NCI-H774 (cell line): ENCODE data around the gene SLC12A7.

Experiments
- DNase-seq: peaks from one replicate; lab custom pipeline; 2025; lab: John Stamatoyannopoulos, UW

The SLC12A7 gene

GRCh38 chr5:1018596-1018995 lies 93.3 kb downstream of the SLC12A7 start:
- DNase-seq: no peak

- no peak for DNase-seq
Measured at GRCh38 chr5:1017691-1018455, 94.0 kb downstream of the SLC12A7 start.

DNA sequence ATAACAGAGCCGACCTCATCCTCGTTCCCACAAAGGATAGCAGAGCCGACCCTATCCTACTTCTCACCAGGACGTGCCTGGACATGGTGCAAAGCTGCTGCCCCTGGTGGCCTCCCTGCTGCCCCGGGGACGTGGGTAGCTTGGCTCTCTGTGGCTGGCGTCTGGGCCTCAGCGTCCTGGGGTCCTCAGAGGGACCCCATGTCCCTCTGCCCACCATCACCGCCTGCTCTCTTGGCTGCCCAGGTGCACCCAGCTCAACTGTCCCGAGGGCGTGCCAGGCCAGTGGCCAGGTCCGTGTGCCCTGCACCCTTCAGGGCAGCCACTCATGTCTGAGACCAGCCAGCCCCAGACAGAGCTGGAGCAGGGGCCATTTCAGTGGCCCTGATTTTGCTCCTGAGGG lies 94.8 kb downstream of the SLC12A7 start:
- DNase-seq: no peak

DNA sequence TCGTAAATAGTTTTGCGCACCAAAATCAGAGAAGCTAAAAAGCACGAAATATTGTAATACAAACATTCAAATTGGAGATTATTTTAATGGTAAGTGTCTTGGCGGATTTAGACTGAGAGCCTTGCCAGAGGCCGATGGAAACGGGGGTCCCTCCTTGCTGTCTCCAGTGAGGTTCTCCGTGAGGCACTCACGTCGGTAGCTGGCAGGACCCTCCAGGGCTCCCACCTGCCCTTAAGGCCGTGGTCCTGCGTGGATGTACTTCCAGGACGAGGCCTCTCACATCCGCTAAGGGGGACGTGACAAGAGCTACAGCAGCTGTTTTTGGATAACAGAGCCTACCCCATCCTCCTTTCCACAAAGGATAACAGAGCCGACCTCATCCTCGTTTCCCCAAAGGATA lies 95.4 kb downstream of the SLC12A7 start:
- no peak for DNase-seq

GRCh38 chr5:1016036-1016435 lies 95.8 kb downstream of the SLC12A7 start:
- DNase-seq: no peak

DNA sequence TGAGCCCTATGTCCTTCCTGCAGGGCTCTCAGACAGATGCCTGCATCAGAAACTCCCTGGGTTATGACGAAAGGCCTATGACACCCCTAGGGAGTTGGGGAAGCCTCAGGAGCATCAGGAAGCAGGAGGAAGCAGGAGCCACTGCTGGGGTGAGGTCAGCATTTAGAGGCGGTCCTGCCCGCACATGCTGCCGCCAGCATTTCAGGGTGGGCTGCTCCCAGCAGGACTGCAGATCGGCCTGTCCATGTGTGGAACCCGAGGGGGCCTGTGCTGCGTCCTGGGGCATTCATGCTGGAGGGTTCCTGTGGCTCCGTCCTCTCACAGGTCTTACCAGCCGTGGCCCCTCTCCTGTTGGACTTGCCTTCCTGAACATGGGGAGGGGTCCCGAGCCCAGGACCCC lies 96.4 kb downstream of the SLC12A7 start:
- DNase-seq: no peak

- DNase-seq: no peak
Measured at GRCh38 chr5:1014781-1015221, 97.1 kb downstream of the SLC12A7 start.

DNA sequence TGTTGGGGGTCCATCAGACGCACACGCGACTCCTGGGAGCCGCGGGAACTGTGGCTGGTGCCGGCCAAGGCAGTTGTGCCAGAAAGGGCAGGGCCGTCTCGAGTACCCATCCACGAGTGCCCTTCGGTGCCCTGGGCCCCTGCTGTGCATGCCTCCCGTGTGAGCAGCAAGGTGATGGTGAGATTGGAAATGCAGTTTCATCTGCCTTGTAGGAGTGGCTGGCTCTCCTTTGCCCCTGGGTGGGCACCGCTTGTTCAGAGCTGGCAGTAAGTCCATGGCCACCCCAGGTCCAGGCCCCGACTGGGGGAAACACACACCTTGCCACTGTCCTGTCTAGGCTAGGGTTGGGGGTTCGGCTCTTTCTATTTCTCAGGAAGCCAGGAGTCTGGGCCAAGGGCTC lies 97.5 kb downstream of the SLC12A7 start:
- no peak for DNase-seq

GRCh38 chr5:1013948-1014301 lies 97.9 kb downstream of the SLC12A7 start:
- DNase-seq: no peak

DNA sequence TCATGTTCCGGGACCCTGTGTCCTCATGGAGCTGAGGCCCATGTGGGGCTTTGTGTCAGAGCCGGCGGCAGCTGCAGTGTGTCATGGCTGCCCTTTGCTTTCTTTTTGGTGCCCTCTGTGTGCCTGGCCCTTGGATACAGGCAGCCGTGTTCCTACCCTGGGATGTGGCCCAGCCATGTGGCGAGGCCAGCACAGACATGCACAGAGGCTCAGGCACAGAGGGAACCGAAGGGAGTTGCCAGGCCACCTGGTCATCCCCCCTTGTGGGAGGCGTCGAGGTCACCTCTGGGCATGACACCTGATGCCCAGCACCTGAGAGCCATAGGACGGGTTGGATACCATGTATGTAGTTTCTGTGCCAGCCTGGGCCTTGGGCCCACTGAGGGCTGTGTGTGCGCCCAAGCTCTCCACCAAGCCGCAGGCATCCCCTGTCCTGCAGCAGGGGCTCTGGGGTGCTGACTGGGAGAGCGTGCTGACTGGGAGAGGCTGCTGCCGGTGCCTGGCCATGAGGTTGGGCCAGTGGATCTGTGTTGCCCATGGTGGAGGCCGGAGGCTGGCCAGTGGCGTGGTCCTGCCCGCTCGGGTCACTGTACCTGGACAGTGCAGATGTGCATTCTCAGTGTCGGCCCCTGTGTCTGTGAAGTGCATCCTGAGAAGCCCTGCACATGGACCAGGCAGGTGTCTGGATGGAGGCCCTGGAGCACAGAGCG lies 98.5 kb downstream of the SLC12A7 start:
- DNase-seq: no peak

- DNase-seq: no peak
Measured at GRCh38 chr5:1012900-1013237, 99.0 kb downstream of the SLC12A7 start.

DNA sequence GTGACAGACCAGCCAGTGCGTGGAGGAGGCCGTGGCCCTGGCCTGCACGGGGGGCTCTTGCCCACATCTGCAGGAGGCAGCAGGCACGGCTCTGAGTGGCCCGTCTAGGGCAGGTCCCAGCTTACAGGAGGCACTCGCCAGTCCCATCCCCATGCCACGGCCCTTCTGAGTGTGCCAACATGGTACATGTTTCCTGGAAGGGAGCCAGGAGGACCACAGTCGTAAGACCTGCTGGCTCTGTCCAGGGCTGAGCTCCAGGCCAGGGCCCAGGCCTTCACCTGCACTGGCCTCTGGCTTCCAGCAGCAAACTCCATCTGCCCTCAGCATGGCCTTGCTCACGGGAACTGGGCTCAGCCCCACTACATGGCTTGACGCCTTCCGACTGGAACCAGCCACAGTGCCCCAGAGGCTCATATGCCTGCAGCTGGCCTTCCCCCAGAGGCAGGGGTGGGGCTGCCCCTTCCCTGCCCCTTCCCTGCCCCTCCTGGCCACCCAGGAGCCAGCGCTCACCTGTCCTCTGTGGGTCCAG lies 99.5 kb downstream of the SLC12A7 start:
- no peak for DNase-seq

DNA sequence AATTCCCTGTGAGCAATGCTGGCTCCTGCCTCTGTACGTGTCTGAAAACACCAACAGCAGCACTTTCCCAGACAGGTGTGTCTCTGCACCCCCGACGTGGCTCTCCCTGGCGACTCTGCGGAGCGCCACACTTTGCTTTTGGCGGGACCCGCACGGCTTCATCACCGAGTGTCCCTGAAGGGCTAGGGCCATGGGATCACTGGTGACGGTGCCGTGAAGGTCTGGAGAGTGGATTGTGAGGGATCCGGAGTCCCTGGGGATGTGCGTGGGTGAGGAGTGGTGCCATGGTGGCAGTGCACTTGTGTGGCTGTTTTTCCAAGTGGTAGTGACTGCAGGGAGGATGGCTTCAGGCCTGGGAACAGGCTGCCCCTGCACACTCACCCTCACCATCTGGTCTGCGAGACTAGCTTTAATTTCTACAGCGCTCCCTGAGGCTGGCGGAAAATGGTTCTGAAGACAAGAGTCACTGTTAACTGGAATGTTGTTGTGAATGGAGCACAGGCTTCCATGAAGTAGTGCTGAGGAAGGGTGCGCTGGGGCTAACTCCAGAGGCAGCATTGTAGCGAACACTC lies 100.0 kb downstream of the SLC12A7 start:
- DNase-seq: no peak

GRCh38 chr5:1011226-1011631 lies 100.6 kb downstream of the SLC12A7 start:
- DNase-seq: peak; percentile 81

DNA sequence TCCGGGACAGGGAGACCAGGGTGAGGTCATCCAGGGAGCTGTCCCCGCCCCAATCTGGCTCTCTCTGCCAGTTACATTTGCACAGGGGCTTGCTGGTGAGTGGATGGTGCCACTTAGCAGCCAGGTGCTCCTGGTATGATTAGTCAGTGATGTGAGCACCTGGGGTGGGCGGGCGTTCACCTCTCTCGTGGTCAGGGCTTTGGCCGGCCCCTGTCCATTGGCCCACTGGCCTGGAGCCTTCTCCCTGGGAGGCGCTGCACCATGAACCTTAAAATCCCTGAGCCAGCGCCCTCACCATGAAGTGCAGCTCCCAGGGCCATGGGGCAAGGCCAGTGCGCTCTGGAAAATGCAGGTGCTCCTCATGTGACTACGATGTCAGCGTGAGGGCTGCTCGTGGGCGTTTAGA lies 101.2 kb downstream of the SLC12A7 start:
- DNase-seq: peak; percentile 62

GRCh38 chr5:1010181-1010510 lies 101.7 kb downstream of the SLC12A7 start:
- DNase-seq: no peak

- no peak for DNase-seq
Measured at GRCh38 chr5:1009359-1010180, 102.3 kb downstream of the SLC12A7 start.

GRCh38 chr5:1008451-1009358 lies 103.2 kb downstream of the SLC12A7 start, which contains the start of gene NKD2:
NKD2 (plus strand) TSS chr5:1008802; CDS start chr5:1009058, 256 bp downstream.
- DNase-seq: peak; percentile 33

- DNase-seq: no peak
Measured at GRCh38 chr5:1007681-1008450, 104.0 kb downstream of the SLC12A7 start.

DNA sequence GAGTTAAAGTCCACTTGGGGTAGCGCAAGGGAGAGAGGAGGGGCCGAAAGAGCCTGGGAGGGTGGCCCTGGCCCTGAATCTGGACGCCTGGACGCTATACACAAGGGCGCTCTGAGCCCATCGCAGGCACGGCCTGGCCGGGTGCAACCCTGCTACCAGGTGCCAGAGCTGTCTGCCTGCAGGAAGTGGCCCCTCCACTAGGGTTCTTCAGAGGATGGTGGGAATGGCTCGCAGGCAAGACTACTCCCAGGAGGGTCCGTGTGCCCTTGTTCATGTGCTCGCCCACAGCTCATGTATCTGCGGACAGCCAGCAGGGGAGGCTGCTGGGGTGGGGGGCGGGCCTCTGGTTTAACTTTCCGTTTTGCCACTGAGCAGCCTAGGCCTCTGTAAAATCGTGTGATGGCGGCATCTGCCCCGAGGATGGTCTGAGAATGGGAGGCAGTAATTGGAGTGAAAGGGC lies 104.6 kb downstream of the SLC12A7 start:
- DNase-seq: no peak
